Activated T-cell treated with anti-CD3 and anti-CD28 coated beads, Interleukin-2, amount 50 U/mL, for 24 hours (primary cell): ENCODE data around the gene MS4A3.
"Not testable (repeated sequence)": the region's sequence is repeated elsewhere in the genome, so short reads cannot be mapped to it uniquely, and the experiment has no call there.

ENCODE experiments used
- DNase-seq: peaks from one replicate; pipeline ENCODE4 v3.0.0-alpha.2; 2020
- H3K27ac Mint-ChIP-seq: 2 replicates; pipeline ENCODE4 v1.8.0; 2020; ENCODE audit warnings: mild to moderate bottlenecking, mixed read lengths
- H3K27me3 Mint-ChIP-seq: 2 replicates; pipeline ENCODE4 v1.8.0; 2020; ENCODE audit warnings: mixed read lengths
- H3K36me3 Mint-ChIP-seq: 2 replicates; pipeline ENCODE4 v1.8.0; 2020; ENCODE audit warnings: low read depth, mixed read lengths
- H3K4me1 Mint-ChIP-seq: 2 replicates; pipeline ENCODE4 v1.8.0; 2020; ENCODE audit warnings: low read depth, mixed read lengths
- H3K4me3 Mint-ChIP-seq: 2 replicates; pipeline ENCODE4 v1.8.0; 2020; ENCODE audit warnings: mild to moderate bottlenecking, moderate library complexity, mixed read lengths
- H3K9me3 Mint-ChIP-seq: 2 replicates; pipeline ENCODE4 v1.8.0; 2020; ENCODE audit warnings: mixed read lengths

MS4A3 gene

GRCh38 chr11:60077216-60077817, 20.9 kb downstream of the MS4A3 start:
- no peak for DNase-seq
- peaks cover 5% of the 10 kb centered on the region for H3K27me3 Mint-ChIP-seq
- no peak overlapping the region for H3K27ac Mint-ChIP-seq
- no peak overlapping the region for H3K4me3 Mint-ChIP-seq
- no peaks in the 10 kb centered on the region for H3K36me3 Mint-ChIP-seq
- H3K9me3 Mint-ChIP-seq: no peaks in the 10 kb centered on the region
- no peaks in the 10 kb centered on the region for H3K4me1 Mint-ChIP-seq

- Mint-ChIP-seq H3K27me3 (peaks cover 5% of the 10 kb centered on the region), H3K4me3 (no peak overlapping the region), H3K4me1 (no peaks in the 10 kb centered on the region), H3K27ac (no peak overlapping the region), H3K9me3 (no peaks in the 10 kb centered on the region), H3K36me3 (no peaks in the 10 kb centered on the region)
- no peak for DNase-seq
Observed at GRCh38 chr11:60077981-60078380, 21.5 kb downstream of the MS4A3 start.

GRCh38 chr11:60078745-60079144, 22.3 kb downstream of the MS4A3 start:
- no peaks in the 10 kb centered on the region for H3K4me1 Mint-ChIP-seq
- peaks cover 5% of the 10 kb centered on the region for H3K27me3 Mint-ChIP-seq
- H3K27ac Mint-ChIP-seq: no peak overlapping the region
- H3K4me3 Mint-ChIP-seq: no peak overlapping the region
- H3K36me3 Mint-ChIP-seq: no peaks in the 10 kb centered on the region
- no peak for DNase-seq
- H3K9me3 Mint-ChIP-seq: no peaks in the 10 kb centered on the region

DNA sequence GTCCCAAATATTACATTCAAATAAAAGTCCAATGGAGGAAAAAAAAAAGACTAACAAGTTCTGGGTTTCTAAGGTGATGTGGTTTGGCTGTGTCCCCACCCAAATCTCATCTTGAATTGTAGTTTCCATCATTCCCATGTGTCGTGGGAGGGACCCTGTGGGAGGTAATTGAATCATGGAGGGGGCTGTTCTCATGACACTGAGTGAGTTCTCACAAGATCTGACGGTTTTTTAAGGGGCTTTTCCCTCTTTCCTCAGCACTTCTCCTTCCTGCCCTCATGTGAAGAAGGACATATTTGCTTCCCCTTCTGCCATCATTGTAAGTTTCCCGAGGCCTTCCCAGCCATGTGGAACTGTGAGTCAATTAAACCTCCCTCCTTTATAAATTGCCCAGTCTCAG, 24.1 kb downstream of the MS4A3 start:
- no peak overlapping the region for H3K4me3 Mint-ChIP-seq
- H3K27me3 Mint-ChIP-seq: peaks cover 18% of the 10 kb centered on the region
- no peaks in the 10 kb centered on the region for H3K36me3 Mint-ChIP-seq
- H3K27ac Mint-ChIP-seq: no peak overlapping the region
- no peaks in the 10 kb centered on the region for H3K4me1 Mint-ChIP-seq
- no peaks in the 10 kb centered on the region for H3K9me3 Mint-ChIP-seq
- no peak for DNase-seq

GRCh38 chr11:60084631-60085273, 28.3 kb downstream of the MS4A3 start:
- Mint-ChIP-seq H3K27me3 (peaks cover 37% of the 10 kb centered on the region), H3K4me1 (no peaks in the 10 kb centered on the region), H3K4me3 (no peak overlapping the region), H3K36me3 (no peaks in the 10 kb centered on the region), H3K27ac (no peak overlapping the region), H3K9me3 (no peaks in the 10 kb centered on the region)
- DNase-seq: no peak

DNA sequence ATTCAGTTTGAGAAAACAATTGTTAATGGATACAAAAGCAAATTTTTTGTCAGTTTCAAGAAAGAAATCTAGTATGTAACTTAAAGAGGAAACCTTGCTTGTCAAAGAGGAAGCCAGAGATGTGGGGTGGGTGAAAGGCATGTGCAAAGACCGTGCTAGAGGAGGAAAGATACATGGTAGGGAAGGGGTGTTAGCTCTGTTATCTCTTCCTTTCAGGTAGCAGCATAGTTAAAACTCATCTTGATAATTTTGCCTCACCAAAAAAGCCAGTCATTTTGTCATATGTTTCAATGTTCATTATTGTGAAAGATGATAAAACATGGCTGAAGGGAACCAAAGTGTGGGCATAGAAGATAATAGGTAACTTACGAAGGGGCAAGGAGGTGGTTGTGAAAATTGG, 29.4 kb downstream of the MS4A3 start:
- no peaks in the 10 kb centered on the region for H3K9me3 Mint-ChIP-seq

GRCh38 chr11:60087239-60087638, 30.8 kb downstream of the MS4A3 start:
- no peak for DNase-seq
- Mint-ChIP-seq H3K4me1 (no peaks in the 10 kb centered on the region), H3K9me3 (no peaks in the 10 kb centered on the region), H3K27ac (no peak overlapping the region), H3K27me3 (peaks cover 38% of the 10 kb centered on the region), H3K36me3 (no peaks in the 10 kb centered on the region), H3K4me3 (no peak overlapping the region)

More for the DNA sequence above, 29.4 kb downstream of the MS4A3 start:
- DNase-seq: no peak
- H3K4me1 Mint-ChIP-seq: no peaks in the 10 kb centered on the region
- peaks cover 38% of the 10 kb centered on the region for H3K27me3 Mint-ChIP-seq
- no peak overlapping the region for H3K4me3 Mint-ChIP-seq
- no peaks in the 10 kb centered on the region for H3K36me3 Mint-ChIP-seq
- H3K27ac Mint-ChIP-seq: no peak overlapping the region

GRCh38 chr11:60088364-60088763, 31.9 kb downstream of the MS4A3 start, which contains the start of gene MS4A2:
MS4A2 (plus strand) TSS chr11:60088664; CDS start chr11:60088766, 102 bp downstream.
- no peak for DNase-seq
- no peak within 1 kb of the TSS for H3K27ac Mint-ChIP-seq
- H3K4me3 Mint-ChIP-seq: no peak within 1 kb of the TSS
- no peaks in the 10 kb centered on the region for H3K36me3 Mint-ChIP-seq
- no peaks in the 10 kb centered on the region for H3K4me1 Mint-ChIP-seq
- peaks cover 46% of the 10 kb centered on the region for H3K27me3 Mint-ChIP-seq
- H3K9me3 Mint-ChIP-seq: no peaks in the 10 kb centered on the region

DNA sequence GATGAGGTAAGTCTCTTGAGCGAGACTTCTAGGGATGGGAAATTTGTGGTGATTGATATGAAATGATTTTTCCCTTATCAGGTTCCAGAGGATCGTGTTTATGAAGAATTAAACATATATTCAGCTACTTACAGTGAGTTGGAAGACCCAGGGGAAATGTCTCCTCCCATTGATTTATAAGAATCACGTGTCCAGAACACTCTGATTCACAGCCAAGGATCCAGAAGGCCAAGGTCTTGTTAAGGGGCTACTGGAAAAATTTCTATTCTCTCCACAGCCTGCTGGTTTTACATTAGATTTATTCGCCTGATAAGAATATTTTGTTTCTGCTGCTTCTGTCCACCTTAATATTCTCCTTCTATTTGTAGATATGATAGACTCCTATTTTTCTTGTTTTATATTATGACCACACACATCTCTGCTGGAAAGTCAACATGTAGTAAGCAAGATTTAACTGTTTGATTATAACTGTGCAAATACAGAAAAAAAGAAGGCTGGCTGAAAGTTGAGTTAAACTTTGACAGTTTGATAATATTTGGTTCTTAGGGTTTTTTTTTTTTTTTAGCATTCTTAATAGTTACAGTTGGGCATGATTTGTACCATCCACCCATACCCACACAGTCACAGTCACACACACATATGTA, 39.1 kb downstream of the MS4A3 start:
- H3K27ac Mint-ChIP-seq: no peak overlapping the region
- DNase-seq: no peak
- no peaks in the 10 kb centered on the region for H3K4me1 Mint-ChIP-seq
- no peaks in the 10 kb centered on the region for H3K9me3 Mint-ChIP-seq
- peaks cover 21% of the 10 kb centered on the region for H3K27me3 Mint-ChIP-seq
- no peak overlapping the region for H3K4me3 Mint-ChIP-seq
- no peaks in the 10 kb centered on the region for H3K36me3 Mint-ChIP-seq

GRCh38 chr11:60097189-60097588, 40.7 kb downstream of the MS4A3 start:
- peaks cover 21% of the 10 kb centered on the region for H3K27me3 Mint-ChIP-seq
- H3K4me3 Mint-ChIP-seq: no peak overlapping the region
- no peak for DNase-seq
- no peaks in the 10 kb centered on the region for H3K9me3 Mint-ChIP-seq
- H3K4me1 Mint-ChIP-seq: peaks cover 3% of the 10 kb centered on the region
- no peak overlapping the region for H3K27ac Mint-ChIP-seq
- H3K36me3 Mint-ChIP-seq: no peaks in the 10 kb centered on the region

DNA sequence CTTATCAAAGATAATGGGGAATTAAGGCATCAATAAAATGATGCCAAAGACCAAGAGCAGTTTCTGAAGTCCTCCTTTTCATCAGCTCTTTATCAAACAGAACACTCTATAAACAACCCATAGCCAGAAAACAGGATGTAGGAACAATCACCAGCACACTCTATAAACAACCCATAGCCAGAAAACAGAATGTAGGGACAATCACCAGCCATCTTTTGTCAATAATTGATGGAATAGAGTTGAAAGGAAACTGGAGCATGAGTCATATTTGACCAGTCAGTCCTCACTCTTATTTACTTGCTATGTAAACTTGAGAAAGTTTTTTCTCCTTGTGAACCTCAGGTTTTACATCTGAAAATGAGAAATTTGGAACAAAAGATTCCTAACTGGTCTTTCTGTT, 42.0 kb downstream of the MS4A3 start:
- H3K4me3 Mint-ChIP-seq: no peak overlapping the region
- no peaks in the 10 kb centered on the region for H3K9me3 Mint-ChIP-seq
- H3K27ac Mint-ChIP-seq: no peak overlapping the region
- H3K36me3 Mint-ChIP-seq: no peaks in the 10 kb centered on the region
- peaks cover 12% of the 10 kb centered on the region for H3K27me3 Mint-ChIP-seq
- no peak for DNase-seq
- peaks cover 3% of the 10 kb centered on the region for H3K4me1 Mint-ChIP-seq

- Mint-ChIP-seq H3K4me3 (no peak overlapping the region), H3K36me3 (no peaks in the 10 kb centered on the region), H3K4me1 (peaks cover 3% of the 10 kb centered on the region), H3K27me3 (peaks cover 3% of the 10 kb centered on the region), H3K9me3 (no peaks in the 10 kb centered on the region), H3K27ac (no peak overlapping the region)
- no peak for DNase-seq
Observed at GRCh38 chr11:60100516-60100915, 44.1 kb downstream of the MS4A3 start.

- H3K27me3 Mint-ChIP-seq, H3K9me3 Mint-ChIP-seq, DNase-seq, H3K27ac Mint-ChIP-seq, H3K4me1 Mint-ChIP-seq, H3K36me3 Mint-ChIP-seq, H3K4me3 Mint-ChIP-seq: not testable (repeated sequence)
Observed at GRCh38 chr11:60101368-60101767, 44.9 kb downstream of the MS4A3 start.

DNA sequence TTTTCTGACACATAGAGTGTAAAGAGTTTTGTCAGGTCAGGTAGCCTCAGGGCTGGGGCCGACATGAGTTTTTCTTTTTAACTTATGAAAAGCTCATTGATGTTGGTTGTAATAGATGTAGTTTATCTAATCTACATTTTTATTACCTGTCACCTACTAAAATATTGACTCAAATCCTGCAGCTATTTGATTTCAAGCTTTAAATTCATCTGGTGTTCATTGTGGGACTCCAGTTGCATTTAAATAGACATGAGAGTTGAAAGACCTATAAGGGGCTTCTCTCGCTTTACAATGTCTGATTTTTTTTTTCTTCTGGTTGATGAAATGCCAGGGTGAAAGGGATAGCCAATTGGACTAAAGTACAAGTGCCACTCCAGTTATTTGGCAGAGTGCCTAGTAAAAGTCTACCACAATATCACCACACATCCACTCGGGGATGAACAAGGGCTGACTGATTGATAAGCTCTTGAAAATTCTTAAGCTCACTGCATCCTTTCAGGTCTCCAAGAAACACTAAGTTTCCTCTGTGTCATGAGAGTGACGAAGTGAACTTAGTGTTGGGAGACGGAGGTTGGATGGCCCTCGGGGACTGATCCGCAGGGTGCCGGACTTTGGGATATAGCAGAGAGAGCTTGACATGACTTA, 48.1 kb downstream of the MS4A3 start:
- H3K9me3 Mint-ChIP-seq, H3K36me3 Mint-ChIP-seq: not testable (repeated sequence)

DNA sequence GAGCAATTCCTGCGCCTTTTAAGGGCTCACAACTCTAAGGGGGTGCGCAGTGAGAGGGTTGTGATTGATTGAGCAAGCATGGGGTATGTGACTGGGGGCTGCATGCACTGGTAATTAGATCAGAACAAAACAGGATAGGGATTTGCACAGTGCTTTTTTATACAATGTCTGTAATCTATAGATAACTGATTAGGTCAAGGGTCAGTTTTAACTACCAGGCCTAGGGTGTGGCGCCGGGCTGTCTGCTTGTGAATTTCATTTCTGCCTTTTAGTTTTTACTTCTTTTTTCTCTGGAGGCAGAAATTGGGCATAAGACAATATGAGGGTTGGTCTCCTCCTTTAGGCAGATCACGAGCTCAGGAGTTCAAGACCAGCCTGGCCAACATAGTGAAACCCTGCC, 52.2 kb downstream of the MS4A3 start:
- not testable (repeated sequence) for H3K27ac Mint-ChIP-seq, H3K9me3 Mint-ChIP-seq, H3K36me3 Mint-ChIP-seq, DNase-seq, H3K27me3 Mint-ChIP-seq, H3K4me3 Mint-ChIP-seq, H3K4me1 Mint-ChIP-seq

More for the DNA sequence above, 48.1 kb downstream of the MS4A3 start:
- H3K27ac Mint-ChIP-seq, H3K4me1 Mint-ChIP-seq, H3K27me3 Mint-ChIP-seq, H3K4me3 Mint-ChIP-seq, DNase-seq: not testable (repeated sequence)
